Measurements from ENCODE around the gene EDEM1.
"Not testable (repeated sequence)": the region's sequence is repeated elsewhere in the genome, so short reads cannot be mapped to it uniquely, and the experiment has no call there.

Gene EDEM1

GRCh38 chr3:5232570-5232969 lies 45.1 kb downstream of the EDEM1 start:
- no peak for DNase-seq

- DNase-seq, result no peak
Measured at GRCh38 chr3:5233026-5233425, 45.5 kb downstream of the EDEM1 start.

DNA sequence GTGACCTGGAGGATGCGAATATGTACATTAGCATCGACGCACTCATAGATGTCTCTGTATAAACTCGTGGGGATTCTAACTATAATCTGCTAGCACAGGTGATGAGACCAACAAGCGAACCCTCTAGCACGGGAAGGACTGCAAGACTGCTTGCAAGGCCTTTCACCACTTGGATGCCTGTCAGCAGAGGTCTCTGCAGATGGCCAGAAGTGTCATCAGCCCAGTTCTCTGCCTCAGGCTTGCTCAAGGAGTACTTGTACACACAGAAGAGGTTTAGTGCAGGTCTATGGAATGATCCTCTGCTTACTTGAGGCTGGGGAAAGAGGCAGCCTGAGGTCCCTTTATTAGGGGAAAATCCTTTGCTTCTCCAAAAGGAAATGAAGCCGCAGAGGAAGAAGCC lies 48.1 kb downstream of the EDEM1 start:
- no peak for DNase-seq

DNA sequence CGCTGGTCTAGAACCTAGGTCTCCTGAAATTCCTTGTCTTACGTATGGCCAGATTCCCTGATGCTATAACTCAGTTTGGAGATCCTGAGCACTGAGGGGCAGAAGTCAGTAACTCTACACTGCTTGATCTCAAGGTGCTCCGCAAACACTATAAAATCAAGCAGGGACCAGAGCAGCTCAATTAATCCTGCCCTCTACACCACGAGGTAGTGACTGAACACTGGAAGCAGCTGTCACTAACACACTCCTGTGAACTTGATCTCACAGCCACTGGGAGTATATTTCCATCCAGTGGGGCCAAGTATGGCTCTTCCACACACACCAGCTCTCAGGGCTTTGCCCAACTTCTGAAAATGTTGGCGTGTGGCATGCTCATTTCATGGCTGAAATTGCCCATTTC lies 51.0 kb downstream of the EDEM1 start:
- no peak for DNase-seq

- no peak for DNase-seq
Measured at GRCh38 chr3:5239602-5240001, 52.1 kb downstream of the EDEM1 start.

- no peak for DNase-seq
Measured at GRCh38 chr3:5240740-5241139, 53.2 kb downstream of the EDEM1 start.

DNA sequence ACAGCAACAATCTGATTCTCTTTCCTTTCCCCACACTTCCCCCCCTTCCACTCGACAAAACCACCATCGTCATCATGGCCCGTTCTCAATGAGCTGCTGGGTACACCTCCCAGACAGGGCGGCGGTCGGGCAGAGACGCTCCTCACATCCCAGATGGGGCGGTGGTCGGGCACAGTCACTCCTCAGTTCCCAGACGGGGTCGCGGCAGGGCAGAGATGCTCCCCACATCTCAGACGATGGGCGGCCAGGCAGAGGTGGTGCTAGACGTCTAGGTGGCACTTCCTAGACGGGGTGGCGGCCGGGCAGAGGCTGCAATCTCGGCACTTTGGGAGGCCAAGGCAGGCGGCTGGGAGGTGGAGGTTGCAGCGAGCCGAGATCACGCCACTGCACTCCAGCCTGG lies 55.3 kb downstream of the EDEM1 start:
- DNase-seq, result not testable (repeated sequence)

DNA sequence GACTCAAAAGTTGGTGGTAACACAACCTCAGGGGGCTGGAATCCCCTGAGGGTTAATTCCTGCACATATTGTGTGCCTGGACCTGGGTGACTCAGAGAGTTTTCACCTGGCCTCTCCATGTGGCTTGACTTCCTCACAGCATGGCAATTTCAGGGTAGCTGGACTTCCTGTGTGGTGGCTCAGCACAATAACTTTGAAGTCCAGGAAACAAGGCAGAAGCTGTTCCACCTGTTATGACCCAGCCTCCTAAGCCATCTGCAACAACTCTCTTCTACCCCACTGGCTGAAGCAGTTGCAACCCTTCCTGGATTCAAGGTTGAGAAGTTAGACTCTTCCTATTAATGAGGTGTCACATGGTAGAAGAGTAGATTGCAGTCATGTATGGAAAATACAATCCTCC lies 58.4 kb downstream of the EDEM1 start:
- DNase-seq, result no peak

DNA sequence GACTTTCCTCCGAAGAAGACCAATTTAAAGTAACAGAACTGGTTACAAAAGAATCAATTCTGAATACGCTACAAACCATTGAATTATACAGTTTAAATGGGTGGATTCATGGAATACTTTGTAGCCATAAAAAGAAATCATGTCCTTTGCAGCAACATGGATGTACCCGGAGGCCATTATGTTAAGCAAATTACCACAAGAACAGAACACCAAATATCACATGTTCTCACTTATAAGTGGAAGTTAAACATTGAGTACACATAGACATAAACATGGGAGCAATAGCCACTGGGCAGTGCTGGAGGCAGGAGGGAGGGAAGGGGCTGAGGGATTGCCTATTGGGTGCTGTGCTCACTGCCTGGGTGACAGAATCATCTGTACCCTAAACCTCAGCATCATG lies 61.3 kb downstream of the EDEM1 start:
- DNase-seq, result no peak

DNA sequence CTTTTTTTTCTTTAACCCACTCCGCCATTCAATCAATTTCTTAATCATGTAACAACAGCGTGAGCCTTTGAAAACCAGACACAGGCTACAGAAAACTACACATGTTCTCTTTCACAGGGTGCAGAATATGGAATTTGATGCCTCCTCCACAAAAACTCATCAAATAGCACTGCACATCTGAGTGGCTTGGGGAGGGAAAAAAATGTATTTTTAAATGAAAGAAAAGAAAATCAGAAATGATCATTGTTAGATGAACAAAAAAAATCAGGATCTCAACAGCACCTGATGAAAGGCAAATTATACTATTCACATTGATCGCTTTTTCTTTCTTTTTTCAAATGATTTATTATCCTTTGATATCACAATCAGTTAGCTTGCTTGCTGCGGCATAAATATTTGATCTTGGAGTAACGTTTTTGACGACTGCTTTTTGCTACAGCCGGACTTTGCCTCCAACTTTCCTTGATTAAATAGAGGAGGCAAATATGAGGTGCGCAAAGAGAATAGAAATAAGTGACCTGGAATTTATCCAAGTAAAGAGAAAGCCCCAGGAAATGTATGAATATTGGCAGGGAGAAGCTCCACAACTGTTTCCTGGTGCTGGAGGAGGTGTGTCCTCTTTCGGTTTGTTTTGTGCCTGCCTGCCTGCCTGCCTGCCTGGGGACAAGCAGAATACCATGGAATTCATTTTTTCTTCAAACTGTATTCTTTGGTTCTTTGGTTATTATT lies 63.1 kb downstream of the EDEM1 start:
- DNase-seq, result no peak

DNA sequence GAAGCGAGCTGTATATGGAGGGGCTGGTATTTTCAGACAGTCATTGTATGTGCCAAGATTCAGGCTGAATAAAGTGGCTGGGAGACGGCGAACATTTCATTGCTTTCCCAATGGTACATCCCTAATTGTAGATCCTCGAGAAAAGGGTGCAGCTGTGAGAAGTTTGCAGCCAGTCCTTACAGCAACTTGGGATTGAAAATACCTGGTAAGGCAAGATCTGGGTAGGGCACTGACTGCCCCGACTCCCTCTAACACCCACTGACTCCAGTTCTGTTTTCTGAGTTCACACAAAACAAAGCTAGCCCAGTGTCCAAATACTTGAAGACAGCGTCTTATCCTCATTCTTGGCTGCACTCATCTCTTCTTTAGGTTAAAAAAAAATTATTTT lies 63.7 kb downstream of the EDEM1 start:
- no peak for DNase-seq

GRCh38 chr3:5252131-5252530 lies 64.6 kb downstream of the EDEM1 start:
- DNase-seq, result no peak

DNA sequence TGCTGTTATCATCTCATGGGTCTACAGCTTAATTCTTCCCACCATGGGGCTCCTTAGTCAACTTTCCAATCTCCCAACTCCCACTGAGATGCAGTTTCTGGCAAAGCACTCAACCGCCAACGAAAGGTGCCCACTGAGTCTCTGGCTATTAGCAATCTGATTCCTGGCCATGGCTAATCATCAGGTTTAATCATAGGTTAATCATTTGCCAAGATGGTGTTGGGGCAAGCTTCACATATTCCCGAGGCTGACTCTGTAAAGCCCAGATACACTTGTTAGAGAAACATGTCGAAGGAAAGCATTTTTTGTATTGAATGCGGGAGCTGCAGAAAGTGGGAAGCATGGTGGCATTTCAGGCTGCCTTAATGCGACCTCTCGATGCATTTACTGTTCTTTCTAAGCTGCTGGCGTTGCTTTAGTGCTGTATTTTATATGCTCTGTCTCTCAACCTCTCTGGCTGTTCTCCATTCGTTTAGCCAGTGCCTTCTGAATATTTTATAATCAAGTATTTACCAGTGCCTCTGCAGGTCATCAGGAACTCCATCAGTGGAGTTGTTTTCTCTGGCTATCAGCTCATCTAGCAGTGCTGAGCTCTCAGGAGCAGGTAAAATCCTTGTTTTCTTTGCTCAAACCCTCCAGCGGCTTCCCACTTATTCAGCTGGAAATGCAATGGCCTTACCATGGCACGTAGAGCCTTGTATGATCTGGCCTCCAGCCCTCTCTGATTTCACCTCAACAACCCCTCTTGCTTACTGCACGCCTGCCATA lies 67.0 kb downstream of the EDEM1 start:
- DNase-seq, result no peak

DNA sequence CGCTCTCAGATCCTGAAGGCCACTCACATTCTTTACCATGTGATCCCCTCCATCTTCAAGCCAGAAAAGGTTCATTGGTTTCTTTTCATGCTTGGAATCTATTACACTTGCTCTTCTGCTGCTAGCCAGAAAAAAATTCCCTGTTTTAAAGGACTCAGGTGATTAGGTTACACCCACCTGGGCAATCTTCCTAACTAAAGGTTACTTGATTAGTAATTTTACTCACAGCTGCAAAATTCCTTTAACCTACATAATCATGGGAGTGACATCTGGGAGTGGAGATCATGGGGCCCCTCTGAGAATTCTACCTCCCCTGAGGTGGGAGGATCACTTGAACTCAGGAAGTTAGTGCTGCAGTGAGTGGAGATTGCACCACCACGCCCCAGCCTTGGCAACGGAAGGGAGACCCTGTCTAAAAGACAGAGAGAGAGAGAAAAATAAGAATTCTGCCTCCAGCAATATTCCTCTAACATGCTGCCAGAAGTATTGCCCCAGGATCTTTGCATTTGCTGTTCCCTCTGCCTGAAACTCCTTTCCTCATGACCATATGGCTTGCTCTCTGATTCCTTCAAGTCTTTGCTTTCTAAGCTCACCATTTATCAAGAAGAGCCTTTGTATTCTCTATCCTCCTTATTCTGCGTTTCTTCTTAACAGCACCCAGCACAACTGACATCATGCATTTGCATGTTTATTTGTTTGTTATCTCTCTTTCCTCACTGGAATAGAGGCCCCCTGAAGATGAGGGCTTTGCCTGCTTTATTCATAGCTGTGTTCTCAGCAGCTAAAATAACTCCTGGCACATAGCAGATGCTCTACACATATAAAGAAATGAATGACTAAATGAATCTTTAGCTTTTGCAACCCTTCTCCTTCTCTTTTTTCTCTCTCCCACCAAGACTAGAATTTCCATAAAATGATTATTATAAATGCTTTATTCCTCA lies 68.2 kb downstream of the EDEM1 start:
- DNase-seq, result no peak

DNA sequence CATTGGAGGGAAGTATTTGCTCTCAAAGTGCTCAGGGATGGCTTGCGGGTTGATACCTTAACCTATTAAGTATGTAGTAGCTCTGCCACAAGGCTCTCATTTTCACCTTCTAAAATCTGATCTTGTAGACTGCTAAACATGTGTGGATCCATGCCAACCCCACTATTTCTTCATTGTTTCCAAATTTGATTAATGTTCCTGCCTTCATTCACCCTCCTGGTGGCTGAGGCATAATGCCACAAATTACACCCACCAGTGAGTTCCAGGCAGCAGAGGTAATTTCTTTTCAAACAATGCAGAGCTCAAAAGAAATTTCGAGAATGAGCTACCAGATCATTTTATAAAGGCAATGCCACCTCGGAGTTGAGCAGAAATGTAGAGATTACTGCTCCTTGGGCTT lies 71.0 kb downstream of the EDEM1 start:
- DNase-seq, result no peak

- DNase-seq, result no peak
Measured at GRCh38 chr3:5260992-5261501, 73.5 kb downstream of the EDEM1 start.

- DNase-seq, result no peak
Measured at GRCh38 chr3:5262507-5262906, 75.0 kb downstream of the EDEM1 start.

- no peak for DNase-seq
Measured at GRCh38 chr3:5264093-5264600, 76.6 kb downstream of the EDEM1 start.

DNA sequence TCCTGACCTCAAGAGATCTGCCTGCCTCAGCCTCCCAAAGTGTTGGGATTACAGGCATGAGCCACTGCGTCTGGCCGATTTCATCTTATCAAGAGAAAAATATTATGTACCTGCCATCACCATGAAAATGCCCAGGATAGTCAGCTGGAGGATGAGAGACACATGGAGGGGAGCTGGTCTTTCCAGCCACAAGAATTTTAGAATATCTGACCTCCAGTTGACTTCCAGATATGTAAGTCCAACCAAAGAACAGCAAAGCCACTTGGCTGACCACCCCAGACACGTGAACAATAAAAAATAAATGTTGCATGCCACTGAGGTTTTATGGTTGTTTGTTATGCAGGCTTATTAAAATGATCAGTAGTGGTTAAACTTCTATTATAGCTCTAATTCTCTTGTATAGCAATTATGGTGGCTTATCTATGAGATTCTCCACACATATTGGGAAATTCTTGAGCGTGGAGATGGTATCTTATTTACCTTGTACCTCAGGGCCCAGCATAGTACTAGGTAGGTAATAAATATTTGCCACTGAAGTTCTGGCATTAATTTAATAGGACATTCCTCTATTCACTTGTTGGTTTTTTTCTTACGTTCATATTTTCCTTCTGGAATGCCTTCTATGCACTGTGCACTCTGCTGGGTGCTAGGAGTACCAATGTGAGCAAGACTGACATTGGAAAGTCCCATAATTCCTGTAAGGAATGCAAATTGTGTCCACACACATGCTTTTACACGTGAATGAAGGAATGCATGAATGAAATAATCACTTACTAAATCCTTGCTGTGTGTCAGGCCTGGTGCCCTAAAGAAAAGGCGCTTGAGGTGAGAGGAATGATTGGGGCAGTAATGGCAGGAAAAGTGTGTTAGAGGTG lies 77.6 kb downstream of the EDEM1 start:
- DNase-seq, result no peak

DNA sequence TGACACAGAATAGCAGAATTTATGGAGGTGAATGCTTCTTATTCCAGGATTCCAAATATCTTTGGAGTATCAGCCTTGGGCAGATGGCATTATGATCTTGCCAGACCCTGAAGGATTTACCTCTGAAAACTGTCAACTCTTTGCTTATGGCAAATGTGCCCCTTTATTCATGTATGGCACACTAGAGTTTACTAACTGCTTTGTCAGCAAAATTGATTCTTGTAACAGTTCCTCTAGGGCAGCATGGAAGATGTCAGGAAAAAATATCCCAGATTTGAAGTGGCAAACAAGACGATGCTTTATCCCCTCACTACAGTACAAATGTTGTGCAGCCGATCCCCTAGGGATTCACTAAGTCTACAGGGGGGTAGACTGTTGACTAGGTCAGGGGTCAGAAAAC lies 79.7 kb downstream of the EDEM1 start:
- DNase-seq, result no peak

- DNase-seq, result no peak
Measured at GRCh38 chr3:5267889-5268288, 80.4 kb downstream of the EDEM1 start.
